HEK293 (cell line): ENCODE results near the gene RNF123.
A peak's percentile ranks its signal among the peaks of the same experiment; 100 is the strongest.

Experiments used
- CTCF ChIA-PET: fragments of 350-600 bp; formaldehyde crosslinking; extraction: SDS; loops from one replicate; lab custom pipeline; 2021; ENCODE audit warnings: antibody characterized with exemption; lab: Yijun Ruan, JAX
- POLR2A ChIA-PET: fragments of 300-600 bp; formaldehyde crosslinking; extraction: SDS; loops from one replicate; lab custom pipeline; 2020; ENCODE audit warnings: antibody characterized with exemption, inconsistent platforms; lab: Yijun Ruan, JAX
- H3K27ac ChIP-seq: fragments of 200-500 bp; sonication (Bioruptor generic); 2 replicates; pipeline ENCODE4 v1.5.1; 2014; ENCODE audit warnings: low read depth, low read length, control low read depth, inconsistent platforms; ENCODE audit errors: extremely low read depth
- H3K36me3 ChIP-seq, 2 experiments: fragments of 200-500 bp in 1 of 2; sonication (Bioruptor generic) in 1 of 2; 1 replicate in 1 of 2; 2 replicates in 1 of 2; pipeline ENCODE4 v1.5.1; 2014 to 2017; ENCODE audit warnings: inconsistent platforms in 2 of 2, low read length in 2 of 2; ENCODE audit not compliant: control insufficient read depth in 2 of 2, insufficient read depth in 1 of 2
- H3K4me1 ChIP-seq: fragments of 200-500 bp; sonication (Bioruptor generic); 2 replicates; pipeline ENCODE4 v1.5.1; 2014; ENCODE audit warnings: mild to moderate bottlenecking, low read length, inconsistent platforms; ENCODE audit not compliant: control insufficient read depth, insufficient read depth
- H3K4me3 ChIP-seq: 2 replicates; pipeline ENCODE4 v1.5.1; 2011; ENCODE audit warnings: low read depth, mild to moderate bottlenecking, control low read depth, low read length, moderate library complexity
- H3K9me3 ChIP-seq: fragments of 200-500 bp; sonication (Bioruptor generic); 2 replicates; pipeline ENCODE4 v1.5.1; 2014; ENCODE audit warnings: low read depth, low read length, inconsistent platforms; ENCODE audit not compliant: control insufficient read depth, insufficient read depth
- KLF7 ChIP-seq: fragments of 450-650 bp; formaldehyde crosslinking; IDR thresholded peaks from 2 replicates; pipeline ENCODE4 v1.5.1; 2016; ENCODE audit warnings: missing biosample characterization, missing genetic modification characterization, borderline replicate concordance
- OSR2 ChIP-seq: fragments of 450-650 bp; formaldehyde crosslinking; IDR thresholded peaks from 2 replicates; pipeline ENCODE4 v1.5.1; 2016; ENCODE audit warnings: missing biosample characterization, missing genetic modification characterization
- SCRT1 ChIP-seq: fragments of 450-650 bp; formaldehyde crosslinking; IDR thresholded peaks from 2 replicates; pipeline ENCODE4 v1.5.1; 2016; ENCODE audit warnings: missing biosample characterization, missing genetic modification characterization, borderline replicate concordance
- SCRT2 ChIP-seq: fragments of 450-650 bp; formaldehyde crosslinking; IDR thresholded peaks from 2 replicates; pipeline ENCODE4 v1.5.1; 2016; ENCODE audit warnings: missing biosample characterization, missing genetic modification characterization
- ZNF157 ChIP-seq: fragments of 450-650 bp; formaldehyde crosslinking; IDR thresholded peaks from 2 replicates; pipeline ENCODE4 v1.5.1; 2016; ENCODE audit warnings: missing biosample characterization, missing genetic modification characterization
- ZNF394 ChIP-seq: fragments of 450-650 bp; formaldehyde crosslinking; IDR thresholded peaks from 2 replicates; pipeline ENCODE4 v1.5.1; 2016; ENCODE audit warnings: missing biosample characterization, missing genetic modification characterization, mild to moderate bottlenecking, moderate library complexity, borderline replicate concordance
- ZNF433 ChIP-seq: fragments of 450-650 bp; formaldehyde crosslinking; IDR thresholded peaks from 2 replicates; pipeline ENCODE4 v1.5.1; 2016; ENCODE audit warnings: missing biosample characterization, missing genetic modification characterization, low read depth
- ZNF510 ChIP-seq: fragments of 450-650 bp; formaldehyde crosslinking; IDR thresholded peaks from 2 replicates; pipeline ENCODE4 v1.5.1; 2018; ENCODE audit warnings: mild to moderate bottlenecking, missing genetic modification characterization, missing biosample characterization; ENCODE audit not compliant: insufficient replicate concordance
- ZNF514 ChIP-seq: fragments of 450-650 bp; formaldehyde crosslinking; IDR thresholded peaks from 2 replicates; pipeline ENCODE4 v1.5.1; 2016; ENCODE audit warnings: missing biosample characterization, missing genetic modification characterization
- ZNF585B ChIP-seq: fragments of 450-650 bp; formaldehyde crosslinking; IDR thresholded peaks from 2 replicates; pipeline ENCODE4 v1.5.1; 2016; ENCODE audit warnings: missing biosample characterization, missing genetic modification characterization
- ZNF654 ChIP-seq: fragments of 450-650 bp; formaldehyde crosslinking; IDR thresholded peaks from 2 replicates; pipeline ENCODE4 v1.5.1; 2016; ENCODE audit warnings: low read depth, missing biosample characterization, missing genetic modification characterization
- ZNF707 ChIP-seq: fragments of 450-650 bp; formaldehyde crosslinking; IDR thresholded peaks from 2 replicates; pipeline ENCODE4 v1.5.1; 2016; ENCODE audit warnings: missing biosample characterization, missing genetic modification characterization
- ZNF777 ChIP-seq: fragments of 450-650 bp; formaldehyde crosslinking; IDR thresholded peaks from 2 replicates; pipeline ENCODE4 v1.5.1; 2017; ENCODE audit warnings: missing biosample characterization, missing genetic modification characterization, borderline replicate concordance
- TF ChIP-seq, protein P1 (sequence below): fragments of 450-650 bp; formaldehyde crosslinking; IDR thresholded peaks from 2 replicates; pipeline ENCODE4 v1.5.1; 2016; ENCODE audit warnings: missing biosample characterization, missing genetic modification characterization, borderline replicate concordance
- TF ChIP-seq, protein P2 (sequence below): fragments of 450-650 bp; formaldehyde crosslinking; IDR thresholded peaks from 2 replicates; pipeline ENCODE4 v1.5.1; 2016; ENCODE audit warnings: missing biosample characterization, missing genetic modification characterization
- TF ChIP-seq, protein P3 (sequence below): fragments of 450-650 bp; formaldehyde crosslinking; IDR thresholded peaks from 2 replicates; pipeline ENCODE4 v1.5.1; 2017; ENCODE audit warnings: missing biosample characterization, missing genetic modification characterization
- TF ChIP-seq, protein P4 (sequence below): fragments of 450-650 bp; formaldehyde crosslinking; IDR thresholded peaks from 2 replicates; pipeline ENCODE4 v1.5.1; 2017; ENCODE audit warnings: missing biosample characterization, mild to moderate bottlenecking, missing genetic modification characterization, moderate library complexity
- TF ChIP-seq, protein P5 (sequence below): fragments of 450-650 bp; formaldehyde crosslinking; IDR thresholded peaks from 2 replicates; pipeline ENCODE4; 2016; ENCODE audit warnings: missing biosample characterization, missing genetic modification characterization

RNF123 gene

DNA sequence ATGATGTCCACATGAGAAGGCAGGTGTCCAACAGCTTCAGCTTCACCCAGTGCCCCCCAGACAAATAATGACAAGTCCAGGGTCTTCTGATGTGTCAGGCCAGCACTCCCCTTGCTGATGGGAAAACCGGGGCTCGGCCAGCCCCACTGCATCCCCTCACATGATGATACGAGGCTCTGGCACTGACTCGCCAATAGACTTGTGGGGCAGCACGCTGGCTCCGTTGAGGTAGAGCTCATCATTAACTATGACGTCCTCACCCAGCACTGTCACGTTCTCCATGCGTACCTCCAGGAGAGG, 32.2 kb downstream of the RNF123 start (continued):
- TF ChIP-seq, protein P1, sequence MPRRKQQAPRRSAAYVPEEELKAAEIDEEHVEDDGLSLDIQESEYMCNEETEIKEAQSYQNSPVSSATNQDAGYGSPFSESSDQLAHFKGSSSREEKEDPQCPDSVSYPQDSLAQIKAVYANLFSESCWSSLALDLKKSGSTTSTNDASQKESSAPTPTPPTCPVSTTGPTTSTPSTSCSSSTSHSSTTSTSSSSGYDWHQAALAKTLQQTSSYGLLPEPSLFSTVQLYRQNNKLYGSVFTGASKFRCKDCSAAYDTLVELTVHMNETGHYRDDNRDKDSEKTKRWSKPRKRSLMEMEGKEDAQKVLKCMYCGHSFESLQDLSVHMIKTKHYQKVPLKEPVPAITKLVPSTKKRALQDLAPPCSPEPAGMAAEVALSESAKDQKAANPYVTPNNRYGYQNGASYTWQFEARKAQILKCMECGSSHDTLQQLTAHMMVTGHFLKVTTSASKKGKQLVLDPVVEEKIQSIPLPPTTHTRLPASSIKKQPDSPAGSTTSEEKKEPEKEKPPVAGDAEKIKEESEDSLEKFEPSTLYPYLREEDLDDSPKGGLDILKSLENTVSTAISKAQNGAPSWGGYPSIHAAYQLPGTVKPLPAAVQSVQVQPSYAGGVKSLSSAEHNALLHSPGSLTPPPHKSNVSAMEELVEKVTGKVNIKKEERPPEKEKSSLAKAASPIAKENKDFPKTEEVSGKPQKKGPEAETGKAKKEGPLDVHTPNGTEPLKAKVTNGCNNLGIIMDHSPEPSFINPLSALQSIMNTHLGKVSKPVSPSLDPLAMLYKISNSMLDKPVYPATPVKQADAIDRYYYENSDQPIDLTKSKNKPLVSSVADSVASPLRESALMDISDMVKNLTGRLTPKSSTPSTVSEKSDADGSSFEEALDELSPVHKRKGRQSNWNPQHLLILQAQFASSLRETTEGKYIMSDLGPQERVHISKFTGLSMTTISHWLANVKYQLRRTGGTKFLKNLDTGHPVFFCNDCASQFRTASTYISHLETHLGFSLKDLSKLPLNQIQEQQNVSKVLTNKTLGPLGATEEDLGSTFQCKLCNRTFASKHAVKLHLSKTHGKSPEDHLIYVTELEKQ, result no peak
- TF ChIP-seq OSR2 (tag by site-specific recombination) (no peak), ZNF654 (tag by site-specific recombination) (no peak), ZNF777 (tag by site-specific recombination) (no peak), ZNF707 (no peak), ZNF433 (no peak), ZNF157 (no peak), ZNF585B (no peak)
- TF ChIP-seq, protein P2, sequence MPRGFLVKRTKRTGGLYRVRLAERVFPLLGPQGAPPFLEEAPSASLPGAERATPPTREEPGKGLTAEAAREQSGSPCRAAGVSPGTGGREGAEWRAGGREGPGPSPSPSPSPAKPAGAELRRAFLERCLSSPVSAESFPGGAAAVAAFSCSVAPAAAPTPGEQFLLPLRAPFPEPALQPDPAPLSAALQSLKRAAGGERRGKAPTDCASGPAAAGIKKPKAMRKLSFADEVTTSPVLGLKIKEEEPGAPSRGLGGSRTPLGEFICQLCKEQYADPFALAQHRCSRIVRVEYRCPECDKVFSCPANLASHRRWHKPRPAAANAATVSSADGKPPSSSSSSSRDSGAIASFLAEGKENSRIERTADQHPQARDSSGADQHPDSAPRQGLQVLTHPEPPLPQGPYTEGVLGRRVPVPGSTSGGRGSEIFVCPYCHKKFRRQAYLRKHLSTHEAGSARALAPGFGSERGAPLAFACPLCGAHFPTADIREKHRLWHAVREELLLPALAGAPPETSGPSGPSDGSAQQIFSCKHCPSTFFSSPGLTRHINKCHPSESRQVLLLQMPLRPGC (tag by site-specific recombination), result no peak
- TF ChIP-seq, protein P3, sequence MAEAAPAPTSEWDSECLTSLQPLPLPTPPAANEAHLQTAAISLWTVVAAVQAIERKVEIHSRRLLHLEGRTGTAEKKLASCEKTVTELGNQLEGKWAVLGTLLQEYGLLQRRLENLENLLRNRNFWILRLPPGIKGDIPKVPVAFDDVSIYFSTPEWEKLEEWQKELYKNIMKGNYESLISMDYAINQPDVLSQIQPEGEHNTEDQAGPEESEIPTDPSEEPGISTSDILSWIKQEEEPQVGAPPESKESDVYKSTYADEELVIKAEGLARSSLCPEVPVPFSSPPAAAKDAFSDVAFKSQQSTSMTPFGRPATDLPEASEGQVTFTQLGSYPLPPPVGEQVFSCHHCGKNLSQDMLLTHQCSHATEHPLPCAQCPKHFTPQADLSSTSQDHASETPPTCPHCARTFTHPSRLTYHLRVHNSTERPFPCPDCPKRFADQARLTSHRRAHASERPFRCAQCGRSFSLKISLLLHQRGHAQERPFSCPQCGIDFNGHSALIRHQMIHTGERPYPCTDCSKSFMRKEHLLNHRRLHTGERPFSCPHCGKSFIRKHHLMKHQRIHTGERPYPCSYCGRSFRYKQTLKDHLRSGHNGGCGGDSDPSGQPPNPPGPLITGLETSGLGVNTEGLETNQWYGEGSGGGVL (tag by site-specific recombination), result no peak
- TF ChIP-seq, protein P4, sequence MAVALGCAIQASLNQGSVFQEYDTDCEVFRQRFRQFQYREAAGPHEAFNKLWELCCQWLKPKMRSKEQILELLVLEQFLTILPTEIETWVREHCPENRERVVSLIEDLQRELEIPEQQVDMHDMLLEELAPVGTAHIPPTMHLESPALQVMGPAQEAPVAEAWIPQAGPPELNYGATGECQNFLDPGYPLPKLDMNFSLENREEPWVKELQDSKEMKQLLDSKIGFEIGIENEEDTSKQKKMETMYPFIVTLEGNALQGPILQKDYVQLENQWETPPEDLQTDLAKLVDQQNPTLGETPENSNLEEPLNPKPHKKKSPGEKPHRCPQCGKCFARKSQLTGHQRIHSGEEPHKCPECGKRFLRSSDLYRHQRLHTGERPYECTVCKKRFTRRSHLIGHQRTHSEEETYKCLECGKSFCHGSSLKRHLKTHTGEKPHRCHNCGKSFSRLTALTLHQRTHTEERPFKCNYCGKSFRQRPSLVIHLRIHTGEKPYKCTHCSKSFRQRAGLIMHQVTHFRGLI (tag by site-specific recombination), result no peak
- TF ChIP-seq, protein P5, sequence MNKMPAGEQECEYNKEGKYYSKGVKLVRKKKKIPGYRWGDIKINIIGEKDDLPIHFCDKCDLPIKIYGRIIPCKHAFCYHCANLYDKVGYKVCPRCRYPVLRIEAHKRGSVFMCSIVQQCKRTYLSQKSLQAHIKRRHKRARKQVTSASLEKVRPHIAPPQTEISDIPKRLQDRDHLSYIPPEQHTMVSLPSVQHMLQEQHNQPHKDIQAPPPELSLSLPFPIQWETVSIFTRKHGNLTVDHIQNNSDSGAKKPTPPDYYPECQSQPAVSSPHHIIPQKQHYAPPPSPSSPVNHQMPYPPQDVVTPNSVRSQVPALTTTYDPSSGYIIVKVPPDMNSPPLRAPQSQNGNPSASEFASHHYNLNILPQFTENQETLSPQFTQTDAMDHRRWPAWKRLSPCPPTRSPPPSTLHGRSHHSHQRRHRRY (tag by site-specific recombination), result no peak

DNA sequence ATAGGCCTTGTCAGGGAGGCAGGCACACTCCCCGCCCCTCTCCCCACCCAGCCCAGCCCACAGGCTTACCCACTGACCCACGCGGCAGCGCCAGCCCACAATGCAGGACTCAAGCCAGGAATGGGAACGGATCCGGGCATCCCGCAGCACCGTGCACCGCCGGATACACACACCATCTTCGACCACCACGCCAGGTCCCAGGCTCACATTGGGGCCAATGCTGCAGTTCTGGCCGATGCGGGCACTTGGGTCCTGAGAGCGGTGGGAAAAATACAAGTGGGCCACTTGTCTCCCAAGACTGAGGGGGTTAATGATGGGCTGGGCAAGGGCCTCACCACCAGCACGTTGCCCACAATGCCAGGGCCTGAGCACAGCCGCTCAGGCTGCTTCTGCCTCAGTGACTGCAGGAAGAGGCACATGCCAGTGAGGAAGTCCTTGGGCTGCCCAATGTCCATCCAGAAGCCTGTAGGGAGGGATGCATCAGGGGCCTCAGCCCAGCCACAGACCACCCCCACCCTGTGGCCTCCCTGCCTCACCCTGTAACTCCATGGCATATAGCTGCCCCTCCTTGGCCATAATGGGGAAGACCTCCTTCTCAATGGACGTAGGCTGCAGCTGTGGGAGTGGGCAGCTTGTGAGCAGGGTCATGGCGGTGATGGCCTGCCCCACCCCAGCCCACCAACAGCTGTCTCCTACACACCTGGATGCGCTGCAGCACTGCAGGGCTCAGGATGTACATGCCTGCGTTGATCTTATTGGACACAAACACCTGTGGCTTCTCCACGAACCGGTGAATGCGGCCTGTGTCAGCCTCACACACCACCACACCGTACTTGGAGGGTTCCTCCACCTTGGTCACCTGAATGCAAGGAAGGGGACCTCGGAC, 32.8 kb downstream of the RNF123 start:
- no peaks in the 10 kb centered on the region for H3K4me1 ChIP-seq
- CTCF ChIA-PET, result no interaction called here

More for the DNA sequence above, 32.8 kb downstream of the RNF123 start:
- H3K27ac ChIP-seq, result no peak overlapping the region
- no peaks in the 10 kb centered on the region for H3K9me3 ChIP-seq
- no peak for TF ChIP-seq KLF7 (tag by site-specific recombination)
- peak; percentile 59; the same call in 1 of the 2 replicates for TF ChIP-seq SCRT1 (tag by site-specific recombination)
- TF ChIP-seq ZNF514 (tag by site-specific recombination), result no peak
- TF ChIP-seq ZNF510 (tag by site-specific recombination), result no peak
- TF ChIP-seq SCRT2 (tag by site-specific recombination), result peak; percentile 85
- no peak for TF ChIP-seq ZNF394
- H3K36me3 ChIP-seq, result peaks cover 0 to 76% of the 10 kb centered on the region in 2 experiments; a peak in 1 of 3 replicates
- no peak overlapping the region; the same call in 1 of the 2 replicates for H3K4me3 ChIP-seq
- POLR2A ChIA-PET, result interaction anchor here (0.6 to 1.2 kb wide), 2 partner anchors 64 to 1111 kb away, joined by 5 to 7 read pairs; partner anchors contain the start of gene IP6K1
